ENCODE results near the gene TMEM89.

DNA sequence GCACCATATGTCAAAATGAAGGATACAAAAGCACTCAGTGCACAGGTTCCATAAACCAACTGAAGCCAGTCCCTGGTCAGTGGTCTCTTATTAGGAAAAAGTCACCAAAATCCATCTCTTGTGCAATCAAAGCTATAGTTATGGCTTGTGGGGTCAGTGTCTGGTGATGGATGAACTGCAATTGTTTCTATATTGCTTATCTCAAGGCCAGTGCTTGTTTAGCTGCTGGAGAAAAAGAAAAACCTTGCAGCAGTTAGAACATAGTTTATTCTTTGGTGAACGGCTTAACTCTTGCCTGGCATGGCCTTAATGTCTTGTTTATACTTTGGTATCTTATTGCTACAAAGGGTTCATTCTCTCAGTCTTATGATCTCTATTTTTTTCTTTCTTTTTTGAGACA, 9.3 kb downstream of the TMEM89 start:
- no peak for TF ChIP-seq FOXK2 (IDR thresholded peaks at IDR 0.05)
- no peak for TF ChIP-seq NFRKB (IDR thresholded peaks at IDR 0.05)

Data from HEK293T (cell line).